ENCODE measurements around the gene MAT2A.
A peak's percentile ranks its signal among the peaks of the same experiment; 100 is the strongest.

The MAT2A gene

GRCh38 chr2:85538507-85539360 is at the start of gene MAT2A:
Gene MAT2A, plus strand, starts transcription at chr2:85539168. Its CDS starts 120 bp downstream, at chr2:85539288.
- peak; percentile 82 to 83 for DNase-seq (ENCODE audit: low read depth in 2 of 2)

GRCh38 chr2:85490861-85491755 is 47.9 kb upstream of the MAT2A start:
- no peak for DNase-seq (ENCODE audit: low read depth in 2 of 2)

GRCh38 chr2:85496436-85496835 is 42.5 kb upstream of the MAT2A start:
- no peak for DNase-seq (ENCODE audit: low read depth in 2 of 2)

GRCh38 chr2:85497944-85498630 is 40.9 kb upstream of the MAT2A start:
- DNase-seq (ENCODE audit: low read depth in 2 of 2), result no peak

GRCh38 chr2:85501248-85501647 is 37.7 kb upstream of the MAT2A start:
- DNase-seq (ENCODE audit: low read depth in 2 of 2), result no peak

GRCh38 chr2:85502720-85503119 is 36.2 kb upstream of the MAT2A start:
- no peak for DNase-seq (ENCODE audit: low read depth in 2 of 2)

- DNase-seq (ENCODE audit: low read depth in 2 of 2), result no peak
Measured at GRCh38 chr2:85503168-85503850, 35.7 kb upstream of the MAT2A start.

GRCh38 chr2:85503851-85504777 is 34.9 kb upstream of the MAT2A start:
- no peak for DNase-seq (ENCODE audit: low read depth in 2 of 2)

GRCh38 chr2:85504778-85505261 is 34.1 kb upstream of the MAT2A start:
- DNase-seq (ENCODE audit: low read depth in 2 of 2), result peak; percentile 39 to 45

GRCh38 chr2:85505551-85506238 is 33.3 kb upstream of the MAT2A start:
- DNase-seq (ENCODE audit: low read depth in 2 of 2), result no peak

GRCh38 chr2:85506768-85507181 is 32.2 kb upstream of the MAT2A start:
- no peak for DNase-seq (ENCODE audit: low read depth in 2 of 2)

- no peak for DNase-seq (ENCODE audit: low read depth in 2 of 2)
Measured at GRCh38 chr2:85511008-85511811, 27.8 kb upstream of the MAT2A start.

- DNase-seq (ENCODE audit: low read depth in 2 of 2), result no peak
Measured at GRCh38 chr2:85514323-85514722, 24.6 kb upstream of the MAT2A start.

- DNase-seq (ENCODE audit: low read depth in 2 of 2), result no peak
Measured at GRCh38 chr2:85516653-85517389, 22.1 kb upstream of the MAT2A start.

- DNase-seq (ENCODE audit: low read depth in 2 of 2), result no peak
Measured at GRCh38 chr2:85522090-85522647, 16.8 kb upstream of the MAT2A start.

GRCh38 chr2:85523062-85523902 is 15.7 kb upstream of the MAT2A start:
- no peak for DNase-seq (ENCODE audit: low read depth in 2 of 2)

GRCh38 chr2:85523903-85524335 is 15.0 kb upstream of the MAT2A start:
- no peak for DNase-seq (ENCODE audit: low read depth in 2 of 2)
